Loucy (cell line): Measurements from ENCODE around the gene PCBP3.
"Not testable (repeated sequence)": the region's sequence is repeated elsewhere in the genome, so short reads cannot be mapped to it uniquely, and the experiment has no call there.

ENCODE experiments used
- H2AFZ ChIP-seq: fragments of 200-600 bp; sonication (generic); 2 replicates; pipeline ENCODE4 v1.6.0; 2016; ENCODE audit warnings: antibody characterized with exemption, mild to moderate bottlenecking, low read length, moderate library complexity
- H3F3A ChIP-seq: fragments of 200-600 bp; 2 replicates; pipeline ENCODE4 v1.6.0; 2016; ENCODE audit warnings: antibody characterized with exemption, low read depth, mild to moderate bottlenecking
- H3K27me3 ChIP-seq: fragments of 200-600 bp; sonication (generic); 2 replicates; pipeline ENCODE4 v1.6.1; 2014; ENCODE audit warnings: low read length, mild to moderate bottlenecking; ENCODE audit not compliant: insufficient read depth, poor library complexity, severe bottlenecking
- H3K36me3 ChIP-seq: fragments of 200-600 bp; sonication (generic); 2 replicates; pipeline ENCODE4 v1.6.1; 2016; ENCODE audit warnings: low read length; ENCODE audit not compliant: insufficient read depth
- H3K4me1 ChIP-seq: fragments of 200-600 bp; sonication (generic); 2 replicates; pipeline ENCODE4 v1.5.1; 2014; ENCODE audit warnings: low read length, mild to moderate bottlenecking; ENCODE audit not compliant: insufficient read depth, poor library complexity, severe bottlenecking
- H3K4me2 ChIP-seq: fragments of 200-600 bp; sonication (generic); 2 replicates; pipeline ENCODE4 v1.6.0; 2014; ENCODE audit warnings: antibody characterized with exemption, low read length, low read depth, mild to moderate bottlenecking; ENCODE audit not compliant: poor library complexity, severe bottlenecking
- H3K4me3 ChIP-seq: fragments of 200-600 bp; sonication (generic); 2 replicates; pipeline ENCODE4 v1.5.1; 2014; ENCODE audit warnings: low read length, mild to moderate bottlenecking, mixed read lengths; ENCODE audit not compliant: poor library complexity, severe bottlenecking
- H3K79me2 ChIP-seq: fragments of 200-600 bp; sonication (generic); 2 replicates; pipeline ENCODE4 v1.6.1; 2014; ENCODE audit warnings: low read length; ENCODE audit not compliant: insufficient read depth
- H3K9ac ChIP-seq: fragments of 200-600 bp; sonication (generic); 2 replicates; pipeline ENCODE4 v1.6.0; 2014; ENCODE audit warnings: mild to moderate bottlenecking, low read depth, low read length, moderate library complexity; ENCODE audit not compliant: poor library complexity, severe bottlenecking
- H3K9me2 ChIP-seq: fragments of 200-600 bp; sonication (generic); replicated peaks from 2 replicates; pipeline ENCODE4 v1.6.1; 2016; ENCODE audit warnings: low read depth, low read length, mixed read lengths
- H3K9me3 ChIP-seq: fragments of 200-600 bp; sonication (generic); 2 replicates; pipeline ENCODE4 v1.6.1; 2014; ENCODE audit warnings: mild to moderate bottlenecking, antibody characterized with exemption, low read length, low read depth; ENCODE audit not compliant: insufficient read depth
- H4K20me1 ChIP-seq: fragments of 200-600 bp; sonication (generic); 2 replicates; pipeline ENCODE4 v1.6.0; 2014; ENCODE audit warnings: antibody characterized with exemption, low read length, mild to moderate bottlenecking; ENCODE audit not compliant: insufficient read depth, poor library complexity, severe bottlenecking
- CTCF ChIP-seq: fragments of 200-600 bp; sonication (generic); conservative IDR thresholded peaks from 2 replicates; pipeline ENCODE4 v1.5.1; 2014; ENCODE audit warnings: mild to moderate bottlenecking, antibody characterized with exemption, low read length
- EZH2phosphoT487 ChIP-seq: fragments of 200-600 bp; IDR thresholded peaks from 2 replicates; pipeline ENCODE4 v1.6.1; 2018; ENCODE audit warnings: antibody characterized with exemption, mild to moderate bottlenecking, moderate library complexity, borderline replicate concordance

PCBP3 gene

GRCh38 chr21:45882645-45883044, 239.1 kb downstream of the PCBP3 start:
- Histone ChIP-seq H3K27me3 (no peaks in the 10 kb centered on the region), H3K4me1 (peaks cover 83% of the 10 kb centered on the region), H3F3A (peaks cover 16% of the 10 kb centered on the region), H3K9me3 (no peaks in the 10 kb centered on the region), H3K4me2 (no peak overlapping the region), H3K4me3 (no peak overlapping the region), H3K36me3 (no peaks in the 10 kb centered on the region), H3K9me2 (no peaks in the 10 kb centered on the region), H2AFZ (no peak overlapping the region), H3K9ac (peak overlapping the region; percentile 6), H4K20me1 (no peaks in the 10 kb centered on the region), H3K79me2 (no peaks in the 10 kb centered on the region)
- TF ChIP-seq CTCF, result no peak
- TF ChIP-seq EZH2phosphoT487, result no peak

- Histone ChIP-seq H3K79me2 (no peaks in the 10 kb centered on the region), H2AFZ (no peak overlapping the region), H3K36me3 (no peaks in the 10 kb centered on the region), H3K9ac (no peak overlapping the region), H3K9me2 (no peaks in the 10 kb centered on the region), H3K4me1 (peaks cover 83% of the 10 kb centered on the region), H3K27me3 (no peaks in the 10 kb centered on the region), H4K20me1 (no peaks in the 10 kb centered on the region), H3K9me3 (no peaks in the 10 kb centered on the region), H3F3A (peaks cover 16% of the 10 kb centered on the region), H3K4me2 (no peak overlapping the region), H3K4me3 (no peak overlapping the region)
- TF ChIP-seq CTCF (no peak), EZH2phosphoT487 (no peak)
Measured at GRCh38 chr21:45883090-45883489, 239.6 kb downstream of the PCBP3 start.

- Histone ChIP-seq H3K9ac (peak overlapping the region; percentile 65), H3K9me2 (no peaks in the 10 kb centered on the region), H4K20me1 (no peaks in the 10 kb centered on the region), H3K4me2 (peak overlapping the region; percentile 67), H3K27me3 (no peaks in the 10 kb centered on the region), H2AFZ (no peak overlapping the region), H3F3A (peaks cover 16% of the 10 kb centered on the region), H3K36me3 (no peaks in the 10 kb centered on the region), H3K4me3 (peak overlapping the region; percentile 49), H3K4me1 (peaks cover 95% of the 10 kb centered on the region), H3K79me2 (no peaks in the 10 kb centered on the region), H3K9me3 (no peaks in the 10 kb centered on the region)
- TF ChIP-seq CTCF (no peak), EZH2phosphoT487 (no peak)
Measured at GRCh38 chr21:45885597-45885929, 242.0 kb downstream of the PCBP3 start.

GRCh38 chr21:45885930-45886601, 242.5 kb downstream of the PCBP3 start:
- H2AFZ ChIP-seq, H3K9me2 ChIP-seq, H4K20me1 ChIP-seq, H3K9me3 ChIP-seq, H3K27me3 ChIP-seq, H3K36me3 ChIP-seq, H3K79me2 ChIP-seq: not testable (repeated sequence)
- peak overlapping the region; percentile 65 for H3K9ac ChIP-seq
- H3K4me3 ChIP-seq, result peak overlapping the region; percentile 49
- H3K4me1 ChIP-seq, result peaks cover 92% of the 10 kb centered on the region
- H3K4me2 ChIP-seq, result peak overlapping the region; percentile 67
- H3F3A ChIP-seq, result peaks cover 16% of the 10 kb centered on the region
